MM.1S (cell line): ENCODE measurements around the gene LRCH2.
"Not testable (repeated sequence)": the region's sequence is repeated elsewhere in the genome, so short reads cannot be mapped to it uniquely, and the experiment has no call there.

ENCODE experiments used
- DNase-seq: peaks from one replicate; pipeline ENCODE4 v3.0.0-alpha.2; 2015
- H2AFZ ChIP-seq: fragments of 300-600 bp; sonication (generic); 2 replicates; pipeline ENCODE4 v1.6.0; 2016; ENCODE audit warnings: antibody characterized with exemption, low read length
- H3F3A ChIP-seq: fragments of 300-600 bp; sonication (generic); 2 replicates; pipeline ENCODE4 v1.6.1; 2016; ENCODE audit warnings: mild to moderate bottlenecking, antibody characterized with exemption, low read length, moderate library complexity, mixed read lengths; ENCODE audit not compliant: insufficient read depth
- H3K27ac ChIP-seq: fragments of 300-600 bp; sonication (generic); 2 replicates; pipeline ENCODE4 v1.5.1; 2016; ENCODE audit warnings: mild to moderate bottlenecking, low read length
- H3K27me3 ChIP-seq: fragments of 300-600 bp; sonication (generic); replicated peaks from 2 replicates; pipeline ENCODE4 v1.6.0; 2016; ENCODE audit warnings: low read length; ENCODE audit not compliant: insufficient read depth
- H3K36me3 ChIP-seq: fragments of 300-600 bp; sonication (generic); replicated peaks from 2 replicates; pipeline ENCODE4 v1.6.1; 2016; ENCODE audit warnings: mild to moderate bottlenecking, low read length, mixed read lengths; ENCODE audit not compliant: insufficient read depth
- H3K4me1 ChIP-seq: fragments of 300-600 bp; sonication (generic); 2 replicates; pipeline ENCODE4 v1.6.1; 2016; ENCODE audit warnings: low read length, mixed read lengths
- H3K4me2 ChIP-seq: fragments of 300-600 bp; sonication (generic); 2 replicates; pipeline ENCODE4 v1.6.0; 2016; ENCODE audit warnings: low read depth, low read length
- H3K4me3 ChIP-seq: fragments of 300-600 bp; sonication (generic); 2 replicates; pipeline ENCODE4 v1.5.1; 2016; ENCODE audit warnings: low read length, mixed read lengths
- H3K79me2 ChIP-seq: fragments of 300-600 bp; sonication (generic); 2 replicates; pipeline ENCODE4 v1.6.1; 2016; ENCODE audit warnings: mixed run types, low read length, mixed read lengths
- H3K9ac ChIP-seq: fragments of 300-600 bp; sonication (generic); 2 replicates; pipeline ENCODE4 v1.6.1; 2016; ENCODE audit warnings: low read length, mixed read lengths
- H3K9me2 ChIP-seq: fragments of 300-600 bp; sonication (generic); replicated peaks from 2 replicates; pipeline ENCODE4 v1.6.1; 2016; ENCODE audit warnings: mild to moderate bottlenecking, low read length, mixed read lengths; ENCODE audit not compliant: insufficient read depth
- H3K9me3 ChIP-seq: fragments of 300-600 bp; sonication (generic); replicated peaks from 2 replicates; pipeline ENCODE4 v1.6.1; 2016; ENCODE audit warnings: mild to moderate bottlenecking, low read length, mixed read lengths; ENCODE audit not compliant: insufficient read depth
- H4K20me1 ChIP-seq: fragments of 300-600 bp; sonication (generic); 2 replicates; pipeline ENCODE4 v1.6.1; 2016; ENCODE audit warnings: mild to moderate bottlenecking, low read length, moderate library complexity, mixed read lengths; ENCODE audit not compliant: insufficient read depth
- EZH2 ChIP-seq: fragments of 300-600 bp; sonication (generic); optimal IDR thresholded peaks from 2 replicates; pipeline ENCODE3; 2017; ENCODE audit warnings: low read depth, mild to moderate bottlenecking, antibody characterized with exemption, low read length, mixed read lengths
- EZH2phosphoT487 ChIP-seq: fragments of 300-600 bp; sonication (generic); IDR thresholded peaks from 2 replicates; pipeline ENCODE4 v1.6.1; 2018; ENCODE audit warnings: antibody characterized with exemption, low read length
- TF ChIP-seq, protein P1 (sequence below): fragments of 300-600 bp; sonication (generic); IDR thresholded peaks from 2 replicates; pipeline ENCODE4 v1.5.1; 2016; ENCODE audit warnings: antibody characterized with exemption, low read length, mixed read lengths

LRCH2 gene

DNA sequence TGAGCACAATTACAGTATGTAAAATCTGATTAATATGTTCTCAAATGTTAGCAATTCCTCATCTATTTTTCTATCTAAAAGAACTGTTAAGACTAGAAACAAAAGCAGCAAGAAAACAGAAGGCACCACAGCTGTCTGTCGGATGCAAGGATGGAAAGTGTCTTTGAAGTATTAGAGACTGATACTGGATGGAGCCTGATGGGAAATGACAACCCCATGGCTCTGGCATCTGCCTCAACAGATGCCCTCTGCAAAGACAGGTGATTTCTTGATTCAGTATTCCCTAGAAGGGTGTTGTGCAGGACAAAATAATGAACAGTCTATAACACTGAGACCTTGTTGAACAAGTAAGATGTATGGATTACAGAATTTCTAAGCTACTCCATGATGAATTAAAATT lies 19.7 kb downstream of the LRCH2 start:
- Histone ChIP-seq H3K9ac (no peak overlapping the region), H3K4me2 (no peak overlapping the region), H2AFZ (no peak overlapping the region), H4K20me1 (no peaks in the 10 kb centered on the region), H3K36me3 (no peaks in the 10 kb centered on the region), H3K79me2 (no peaks in the 10 kb centered on the region), H3K27me3 (no peaks in the 10 kb centered on the region), H3K4me3 (no peak overlapping the region), H3K4me1 (no peaks in the 10 kb centered on the region), H3K9me3 (no peaks in the 10 kb centered on the region), H3K9me2 (no peaks in the 10 kb centered on the region), H3K27ac (no peak overlapping the region), H3F3A (no peaks in the 10 kb centered on the region)
- DNase-seq = no peak
- TF ChIP-seq, protein P1, sequence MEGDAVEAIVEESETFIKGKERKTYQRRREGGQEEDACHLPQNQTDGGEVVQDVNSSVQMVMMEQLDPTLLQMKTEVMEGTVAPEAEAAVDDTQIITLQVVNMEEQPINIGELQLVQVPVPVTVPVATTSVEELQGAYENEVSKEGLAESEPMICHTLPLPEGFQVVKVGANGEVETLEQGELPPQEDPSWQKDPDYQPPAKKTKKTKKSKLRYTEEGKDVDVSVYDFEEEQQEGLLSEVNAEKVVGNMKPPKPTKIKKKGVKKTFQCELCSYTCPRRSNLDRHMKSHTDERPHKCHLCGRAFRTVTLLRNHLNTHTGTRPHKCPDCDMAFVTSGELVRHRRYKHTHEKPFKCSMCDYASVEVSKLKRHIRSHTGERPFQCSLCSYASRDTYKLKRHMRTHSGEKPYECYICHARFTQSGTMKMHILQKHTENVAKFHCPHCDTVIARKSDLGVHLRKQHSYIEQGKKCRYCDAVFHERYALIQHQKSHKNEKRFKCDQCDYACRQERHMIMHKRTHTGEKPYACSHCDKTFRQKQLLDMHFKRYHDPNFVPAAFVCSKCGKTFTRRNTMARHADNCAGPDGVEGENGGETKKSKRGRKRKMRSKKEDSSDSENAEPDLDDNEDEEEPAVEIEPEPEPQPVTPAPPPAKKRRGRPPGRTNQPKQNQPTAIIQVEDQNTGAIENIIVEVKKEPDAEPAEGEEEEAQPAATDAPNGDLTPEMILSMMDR = no peak
- TF ChIP-seq EZH2phosphoT487 (no peak), EZH2 (no peak)

DNA sequence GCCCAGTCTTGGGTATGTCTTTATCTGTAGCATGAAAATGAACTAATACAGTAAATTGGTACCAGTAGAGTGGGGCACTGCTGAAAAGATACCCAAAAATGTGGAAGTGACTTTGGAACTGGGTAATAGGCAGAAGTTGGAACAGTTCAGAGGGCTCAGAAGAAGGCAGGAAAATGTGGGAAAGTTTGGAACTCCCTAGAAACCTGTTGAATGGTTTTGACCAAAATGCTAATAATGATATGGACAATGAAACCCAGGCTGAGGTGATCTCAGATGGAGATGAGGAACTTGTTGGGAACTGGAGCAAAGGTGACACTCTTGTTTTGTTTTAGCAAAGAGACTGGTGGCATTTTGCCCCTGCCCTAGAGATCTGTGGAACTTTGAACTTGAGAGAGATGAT lies 24.3 kb downstream of the LRCH2 start:
- H2AFZ ChIP-seq, H3K9me2 ChIP-seq, H3K27ac ChIP-seq, H3K4me1 ChIP-seq, H3K4me2 ChIP-seq, H3K4me3 ChIP-seq, H3K36me3 ChIP-seq, H3K79me2 ChIP-seq, H3K9ac ChIP-seq, H3K9me3 ChIP-seq, H3K27me3 ChIP-seq, H4K20me1 ChIP-seq, DNase-seq, H3F3A ChIP-seq: not testable (repeated sequence)

DNA sequence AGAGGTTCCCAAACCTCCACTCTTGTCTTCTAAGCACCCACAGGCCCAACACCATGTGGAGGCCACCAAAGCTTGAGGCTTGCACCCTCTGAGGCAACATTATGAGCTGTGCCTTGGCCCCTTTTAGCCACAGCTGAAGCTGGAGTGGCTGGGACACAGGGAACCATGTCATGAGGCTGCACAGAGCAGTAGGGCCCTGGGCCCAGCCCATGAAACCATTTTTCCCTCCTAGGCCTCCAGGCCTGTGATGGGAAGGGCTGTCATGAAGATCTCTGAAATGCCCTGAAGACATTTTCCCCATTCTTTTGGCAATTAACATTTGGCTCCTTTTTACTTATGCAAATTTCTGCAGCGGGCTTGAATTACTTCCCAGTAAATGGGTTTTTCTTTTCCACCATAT lies 29.9 kb downstream of the LRCH2 start:
- H2AFZ ChIP-seq = no peak overlapping the region
- no peaks in the 10 kb centered on the region for H3K79me2 ChIP-seq
- H3K4me3 ChIP-seq = no peak overlapping the region
- H4K20me1 ChIP-seq = no peaks in the 10 kb centered on the region
- no peak for DNase-seq
- no peaks in the 10 kb centered on the region for H3K27me3 ChIP-seq
- H3K9ac ChIP-seq = no peak overlapping the region
- no peaks in the 10 kb centered on the region for H3F3A ChIP-seq
- H3K9me3 ChIP-seq = no peaks in the 10 kb centered on the region
- H3K27ac ChIP-seq = no peak overlapping the region
- no peak overlapping the region for H3K4me2 ChIP-seq
- no peaks in the 10 kb centered on the region for H3K4me1 ChIP-seq
- no peaks in the 10 kb centered on the region for H3K36me3 ChIP-seq
- TF ChIP-seq EZH2phosphoT487 (no peak), EZH2 (no peak)
- TF ChIP-seq, protein P1 = no peak
- H3K9me2 ChIP-seq = no peaks in the 10 kb centered on the region

DNA sequence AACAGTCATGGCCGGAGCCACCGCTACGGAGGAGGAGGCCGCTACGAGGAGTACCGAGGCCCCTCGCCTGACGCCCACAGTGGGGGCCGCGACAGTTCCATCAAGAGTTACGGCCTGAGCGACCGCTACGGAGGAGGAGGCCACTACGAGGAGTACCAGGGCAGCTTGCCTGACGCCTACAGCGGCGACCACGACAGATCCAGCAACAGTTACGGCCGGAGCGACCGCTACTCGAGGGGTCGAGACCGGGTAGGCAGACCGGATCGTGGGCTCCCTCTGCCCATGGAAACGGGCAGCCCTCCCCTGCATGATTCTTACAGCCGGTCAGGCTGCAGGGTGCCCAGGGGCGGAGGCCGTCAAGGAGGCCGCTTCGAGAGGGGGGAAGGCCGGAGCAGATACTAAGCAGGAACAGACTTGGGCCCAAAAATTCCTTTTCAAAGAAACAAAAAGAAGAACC lies 41.6 kb downstream of the LRCH2 start:
- H3F3A ChIP-seq = no peaks in the 10 kb centered on the region
- H3K27me3 ChIP-seq = no peaks in the 10 kb centered on the region
- no peak overlapping the region for H3K27ac ChIP-seq
- no peaks in the 10 kb centered on the region for H3K9me2 ChIP-seq
- no peaks in the 10 kb centered on the region for H3K79me2 ChIP-seq
- TF ChIP-seq, protein P1 = no peak
- TF ChIP-seq EZH2phosphoT487 = no peak
- TF ChIP-seq EZH2 = no peak
- H3K4me2 ChIP-seq = no peak overlapping the region
- no peak for DNase-seq
- H3K36me3 ChIP-seq = no peaks in the 10 kb centered on the region
- H3K4me3 ChIP-seq = no peak overlapping the region
- H3K9me3 ChIP-seq = no peaks in the 10 kb centered on the region
- no peak overlapping the region for H3K9ac ChIP-seq
- no peaks in the 10 kb centered on the region for H3K4me1 ChIP-seq
- H4K20me1 ChIP-seq = no peaks in the 10 kb centered on the region
- H2AFZ ChIP-seq = no peak overlapping the region
